Fibroblast of skin of back (primary cell): ENCODE data around the gene KHDRBS2.

Source experiments
- DNase-seq: peaks from one replicate; pipeline ENCODE4 v3.0.0-alpha.2; 2013

KHDRBS2 gene

GRCh38 chr6:62009445-62009844 is 276.6 kb downstream of the KHDRBS2 start:
- no peak for DNase-seq

GRCh38 chr6:61989616-61990015 is 296.4 kb downstream of the KHDRBS2 start:
- no peak for DNase-seq

- no peak for DNase-seq
Observed at GRCh38 chr6:61980622-61981021, 305.4 kb downstream of the KHDRBS2 start.

DNA sequence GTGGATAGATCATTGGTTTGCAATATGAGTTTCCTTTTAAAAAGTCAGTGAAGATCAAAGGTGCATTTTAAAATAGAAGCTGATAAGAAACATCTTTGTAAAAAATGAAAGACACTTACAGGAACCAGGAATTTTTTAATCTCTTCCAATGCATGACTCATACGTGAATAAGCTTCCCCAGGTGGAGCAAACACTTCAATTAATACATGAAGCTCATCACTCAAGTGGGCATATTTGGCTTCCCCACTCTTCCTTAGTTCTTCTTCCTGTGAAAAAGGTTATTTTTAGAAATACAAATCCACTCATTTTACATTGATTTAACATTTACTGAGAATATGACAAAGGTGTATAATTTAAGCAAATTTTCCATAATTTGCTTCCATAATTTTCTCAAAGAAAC is 308.1 kb downstream of the KHDRBS2 start:
- no peak for DNase-seq

DNA sequence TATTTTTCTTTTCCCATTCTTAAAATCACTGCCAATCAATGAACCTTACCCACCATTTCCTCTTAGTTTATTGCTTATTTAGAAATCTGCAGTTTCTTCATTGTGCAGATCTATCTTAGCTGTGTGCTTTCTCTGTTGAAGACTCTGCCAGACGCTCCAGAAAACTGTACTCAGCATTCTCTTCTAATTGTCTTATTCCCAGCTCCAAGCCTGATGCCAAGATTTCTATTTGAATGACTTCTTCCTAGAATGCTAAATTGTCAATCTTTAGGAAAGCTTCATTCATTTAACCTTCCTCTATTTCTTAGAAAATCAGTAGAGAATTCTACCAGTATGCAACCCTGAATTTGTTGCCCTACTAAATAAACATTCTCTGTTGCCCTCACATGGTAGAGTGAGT is 308.9 kb downstream of the KHDRBS2 start:
- DNase-seq: no peak

- no peak for DNase-seq
Observed at GRCh38 chr6:61959196-61959595, 326.8 kb downstream of the KHDRBS2 start.

DNA sequence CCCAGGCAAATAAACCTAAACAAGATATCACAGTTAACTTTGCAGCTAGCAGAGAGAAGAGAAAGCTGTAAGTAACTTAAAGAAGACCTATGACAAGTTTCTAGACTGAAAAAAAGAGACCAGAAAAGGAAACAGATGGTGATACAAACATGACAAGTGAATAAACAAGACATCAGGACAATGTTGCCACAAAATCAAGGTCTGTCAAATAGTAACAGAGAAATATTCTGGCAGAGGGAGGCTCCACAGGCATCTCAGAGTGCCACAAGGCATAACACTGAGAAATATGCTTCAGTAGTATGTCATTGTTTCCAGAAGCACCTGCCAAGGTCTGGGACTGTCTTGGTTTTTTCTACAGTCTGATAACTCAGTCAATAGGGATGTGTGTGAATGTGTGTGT is 332.2 kb downstream of the KHDRBS2 start:
- DNase-seq: no peak

DNA sequence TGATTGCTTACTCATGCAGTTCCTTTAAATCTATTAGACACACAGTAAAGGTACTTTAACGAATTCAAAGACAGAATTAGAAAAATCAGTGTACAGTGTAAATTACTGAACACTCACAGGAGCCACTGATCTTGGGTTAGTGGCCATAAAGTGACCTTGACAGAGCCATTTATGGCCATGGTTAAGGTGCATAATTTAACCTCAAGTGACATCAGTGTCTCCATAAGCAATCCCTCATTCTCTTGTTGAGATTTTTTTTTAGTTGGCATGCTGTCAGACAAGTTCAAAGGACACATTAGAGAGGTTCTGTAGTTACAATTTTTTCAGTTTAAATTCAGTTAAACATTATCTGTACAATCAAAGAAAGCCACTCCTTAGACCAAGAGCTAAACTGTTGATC is 334.4 kb downstream of the KHDRBS2 start:
- DNase-seq: no peak

DNA sequence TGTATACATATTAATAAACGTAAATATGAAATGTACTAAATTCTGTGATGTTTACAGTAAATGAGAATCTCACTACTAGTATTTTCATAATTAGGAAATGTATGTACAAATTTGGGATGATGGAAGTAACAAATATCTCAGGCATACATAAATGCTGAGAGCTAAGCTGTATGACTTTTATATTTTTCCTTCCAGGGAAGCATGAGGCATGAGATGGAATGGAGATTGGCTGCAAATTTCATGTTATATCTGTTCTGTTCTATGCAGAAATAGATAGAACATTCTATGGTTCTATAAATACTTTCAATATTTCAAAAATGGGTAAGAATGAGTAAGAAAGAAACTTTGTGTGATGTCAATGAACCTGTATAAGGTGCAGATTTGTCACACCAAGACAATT is 335.2 kb downstream of the KHDRBS2 start:
- no peak for DNase-seq

GRCh38 chr6:61949971-61950370 is 336.1 kb downstream of the KHDRBS2 start:
- no peak for DNase-seq

DNA sequence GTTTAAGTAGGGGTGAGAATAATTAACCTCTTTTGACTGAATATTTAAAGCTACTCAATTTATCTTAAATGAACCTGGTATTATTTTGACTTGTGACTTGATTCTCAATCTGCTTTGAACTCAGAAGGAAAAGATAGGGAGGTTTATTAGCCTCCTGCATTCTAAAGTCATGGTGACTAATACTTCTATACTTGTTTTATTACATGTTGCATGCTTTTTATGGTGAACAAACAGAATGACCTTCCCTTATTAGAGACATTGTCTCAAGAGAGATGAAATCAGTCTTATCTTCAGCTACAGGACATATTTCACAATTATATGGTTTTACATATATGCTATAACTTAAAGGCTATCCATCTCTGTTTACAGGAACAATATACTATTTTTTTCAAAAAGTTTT is 336.9 kb downstream of the KHDRBS2 start:
- DNase-seq: no peak

GRCh38 chr6:61947311-61947947 is 338.6 kb downstream of the KHDRBS2 start:
- no peak for DNase-seq

- DNase-seq: no peak
Observed at GRCh38 chr6:61940919-61941318, 345.1 kb downstream of the KHDRBS2 start.

DNA sequence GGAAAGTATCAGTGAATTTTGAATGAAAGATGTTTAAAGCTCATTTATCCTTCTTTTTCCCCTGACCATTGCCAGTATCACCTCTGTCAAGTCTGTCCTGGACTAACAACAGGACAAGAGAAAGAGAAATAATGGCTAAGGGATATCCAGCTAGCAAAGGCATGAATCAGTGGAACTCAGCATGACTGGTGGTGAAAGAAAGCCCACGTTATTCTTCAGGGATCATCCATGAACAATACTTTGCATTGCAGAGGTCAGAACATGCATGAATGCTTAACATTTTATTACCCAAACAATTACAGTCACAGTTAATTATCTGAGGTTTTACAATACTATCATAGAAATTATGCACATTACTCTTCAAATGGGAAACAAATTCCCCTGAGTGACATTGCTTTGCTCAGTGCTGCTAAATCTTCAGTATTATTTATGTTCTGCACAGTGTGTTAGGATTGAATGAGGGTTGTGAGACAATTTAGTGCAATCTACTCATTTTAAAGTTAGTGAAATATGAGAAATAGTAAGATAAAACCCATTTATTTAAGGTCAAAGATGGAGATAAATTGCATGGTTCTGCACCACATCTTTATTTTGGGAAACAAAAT is 350.7 kb downstream of the KHDRBS2 start:
- no peak for DNase-seq

DNA sequence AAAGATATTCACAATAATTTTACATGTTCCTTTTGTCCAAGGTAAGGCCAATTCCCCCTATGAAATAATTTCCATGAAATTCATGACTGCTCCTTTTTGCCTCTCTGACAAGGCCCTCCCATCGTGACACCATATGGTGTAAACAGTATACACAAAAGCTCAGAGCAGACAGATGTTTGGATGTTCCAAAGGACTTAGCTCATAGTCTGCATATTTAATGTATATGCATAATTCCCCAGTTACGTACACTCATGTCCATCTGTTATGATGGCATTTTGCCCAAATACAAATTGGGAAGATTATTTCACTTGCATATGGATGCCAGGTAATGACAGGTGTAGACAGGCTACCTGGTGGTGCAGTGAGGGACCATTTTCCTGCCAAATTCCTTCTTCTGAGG is 376.5 kb downstream of the KHDRBS2 start:
- DNase-seq: no peak

- DNase-seq: no peak
Observed at GRCh38 chr6:61901748-61902147, 384.3 kb downstream of the KHDRBS2 start.

DNA sequence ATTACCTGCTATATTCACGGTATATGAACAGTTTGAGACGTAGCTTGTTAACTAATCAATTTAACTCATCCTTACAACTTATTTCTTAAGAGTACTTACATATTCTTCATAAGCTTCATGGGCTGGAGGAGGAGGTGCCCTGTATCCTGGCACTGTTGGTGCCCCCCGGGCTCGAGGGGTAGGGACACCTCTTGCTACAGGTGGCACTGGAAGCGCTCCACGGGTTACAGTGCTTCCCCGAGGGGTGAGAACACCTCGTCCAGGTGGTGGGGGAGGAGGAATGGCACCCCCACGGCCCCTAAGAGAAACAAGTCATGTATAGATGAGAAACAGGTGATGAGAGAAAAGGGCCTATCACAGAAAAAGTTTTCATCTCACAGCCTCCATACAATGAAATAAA is 391.5 kb downstream of the KHDRBS2 start:
- no peak for DNase-seq

DNA sequence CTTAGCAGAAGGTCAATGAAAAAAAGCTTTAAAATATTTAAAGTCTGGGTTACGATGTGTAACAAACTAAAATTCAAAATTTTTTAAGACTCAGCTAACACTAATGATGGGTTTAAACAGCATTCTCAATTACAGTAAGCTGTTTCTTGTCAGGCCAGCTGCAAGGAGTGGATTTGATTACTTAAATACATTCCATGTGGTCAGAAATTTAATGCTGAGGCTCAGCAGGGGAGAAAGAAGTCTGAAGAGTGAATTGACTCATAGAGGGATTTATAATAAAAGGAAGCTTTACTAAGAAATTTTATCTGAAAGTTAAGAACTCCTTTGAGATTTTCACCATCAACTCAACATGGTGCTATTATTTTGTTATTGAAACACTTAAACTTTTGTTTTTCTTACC is 398.6 kb downstream of the KHDRBS2 start:
- DNase-seq: peak; percentile 22

DNA sequence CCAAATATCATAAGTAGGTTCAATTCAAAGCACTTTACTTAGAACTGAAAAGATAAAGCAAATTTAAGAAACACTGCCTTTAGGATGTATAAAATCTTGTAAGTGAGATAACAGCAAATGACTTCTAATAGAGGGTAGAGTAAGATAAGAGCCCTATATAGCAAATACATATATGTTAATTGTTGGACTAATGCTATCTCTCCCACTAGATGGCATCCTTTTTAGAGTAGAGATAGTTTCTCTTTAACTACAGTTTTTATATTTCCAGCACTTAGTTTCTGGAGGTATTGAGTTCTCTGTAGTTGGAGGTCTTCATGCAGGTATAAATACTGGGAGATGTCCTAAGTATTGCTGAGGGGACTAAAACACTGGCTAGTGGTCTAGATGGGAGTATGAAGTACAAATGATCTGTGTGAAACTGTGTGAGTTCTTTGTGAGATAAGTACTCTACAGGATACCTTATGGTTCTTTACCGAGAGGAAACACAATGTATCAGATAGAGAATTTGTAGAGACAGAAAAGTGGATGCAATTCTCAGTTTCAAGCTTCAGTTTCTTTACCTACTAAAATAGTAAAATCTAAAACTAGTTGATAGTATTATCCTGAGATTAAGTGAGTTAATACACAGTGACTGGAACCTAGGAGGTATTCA is 399.3 kb downstream of the KHDRBS2 start:
- no peak for DNase-seq

DNA sequence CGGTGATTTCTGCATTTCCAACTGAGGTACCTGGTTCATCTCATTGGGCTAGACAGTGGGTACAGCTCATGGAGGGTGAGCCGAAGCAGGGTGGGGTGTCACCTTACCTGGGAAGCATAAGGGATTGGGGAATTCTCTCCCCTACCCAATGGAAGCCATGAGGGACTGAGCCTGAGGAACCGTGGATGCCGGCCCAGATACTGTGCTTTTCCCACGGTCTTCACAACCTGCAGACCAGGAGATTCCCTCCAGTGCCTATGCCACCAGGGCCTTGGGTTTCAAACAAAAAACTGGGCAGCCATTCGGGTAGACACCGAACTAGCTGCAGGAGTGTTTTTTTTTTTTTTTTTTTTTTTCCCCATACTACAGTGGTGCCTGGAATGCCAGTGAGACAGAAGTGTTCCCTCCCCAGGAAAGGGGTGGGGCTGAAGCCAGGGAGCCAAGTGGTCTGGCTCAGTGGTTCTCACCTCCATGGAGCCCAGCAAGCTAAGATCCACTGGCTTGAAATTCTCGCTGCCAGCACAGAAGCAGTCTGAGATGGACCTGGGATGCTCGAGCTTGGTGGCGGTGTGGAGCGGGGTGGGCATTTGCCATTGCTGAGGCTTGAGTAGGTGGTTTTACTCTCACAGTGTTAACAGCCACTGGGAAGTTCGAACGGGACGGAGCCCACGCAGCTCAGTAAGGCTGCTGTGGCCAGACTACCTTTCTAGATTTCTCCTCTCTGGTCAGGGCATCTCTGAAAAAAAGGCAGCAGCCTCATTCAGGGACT is 416.2 kb downstream of the KHDRBS2 start:
- no peak for DNase-seq

- no peak for DNase-seq
Observed at GRCh38 chr6:61868507-61869080, 417.4 kb downstream of the KHDRBS2 start.

DNA sequence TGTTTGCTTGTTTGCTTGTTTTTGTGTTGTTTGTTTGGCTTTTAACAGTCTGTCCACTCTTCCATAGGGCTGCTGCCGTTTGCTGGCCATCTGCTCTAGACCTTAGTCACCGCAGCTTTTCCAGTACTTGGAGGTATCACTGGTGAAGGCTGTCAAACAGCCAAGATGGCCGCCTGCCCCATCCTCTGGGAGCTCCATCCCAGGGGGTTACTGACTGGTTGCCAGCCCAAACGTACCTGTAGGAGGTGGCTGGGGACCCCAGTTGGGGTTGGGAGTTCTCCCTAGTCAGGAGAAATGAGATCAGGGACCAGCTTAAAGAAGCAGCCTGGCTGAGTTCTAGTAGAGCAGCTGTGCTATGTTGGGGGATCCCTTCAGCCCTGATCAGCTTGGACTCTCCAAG is 418.4 kb downstream of the KHDRBS2 start:
- DNase-seq: no peak

- no peak for DNase-seq
Observed at GRCh38 chr6:61857541-61857940, 428.5 kb downstream of the KHDRBS2 start.
